ENCODE results near the gene FGF6. TPM values are rescaled to one million over a fixed set of nuclear protein-coding genes. Genes with fewer than 3 reads are reported as not detected.

Gene FGF6
- total and polyA plus RNA-seq, 9 of the 15 experiments (the other 6 are each of a cell fraction or from before 2014, with no cell fraction given) = 0.14 TPM; not detected in 8

DNA sequence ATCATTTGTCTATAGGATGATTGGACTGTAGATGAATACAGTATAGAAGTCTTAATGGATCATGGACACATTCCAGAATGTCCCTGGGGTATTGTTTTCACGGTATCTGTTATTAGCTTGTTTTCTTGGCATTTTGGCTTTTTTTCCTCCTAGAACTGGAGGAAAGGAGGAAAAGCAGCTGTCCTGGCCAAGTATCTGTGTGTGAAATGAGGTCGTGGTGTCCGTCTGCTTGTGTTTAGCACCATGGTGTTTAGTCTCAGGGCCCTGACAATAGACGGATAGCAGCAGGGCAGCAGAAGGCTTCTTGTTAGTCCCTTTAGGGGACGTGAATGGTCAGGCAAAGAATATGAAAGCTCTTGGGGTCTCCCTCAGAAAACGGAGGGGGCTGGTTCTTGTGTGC is 21.2 kb downstream of the FGF6 start:
- intact Hi-C loops (cut with micrococcal nuclease) = loop anchor here (5.0 kb wide), 1 partner anchor 37 kb away; no protein-coding TSS in a partner anchor
- Histone ChIP-seq H3K9me1 (ENCODE audit: control insufficient read depth, insufficient read depth, low read length) (no peaks in the 10 kb centered on the region), H3K36me3 (ENCODE audit: control insufficient read depth, insufficient read depth, low read length) (no peaks in the 10 kb centered on the region), H3K4me3 (no peak overlapping the region), H3K27me3 (ENCODE audit: control insufficient read depth in 2 of 2, insufficient read depth in 2 of 2, low read length in 2 of 2) (peaks cover 9 to 31% of the 10 kb centered on the region in 2 experiments; a peak in 4 of 5 replicates), H3K4me1 (replicated peaks in 1 of 2; ENCODE audit: control insufficient read depth in 2 of 2, insufficient read depth in 2 of 2, low read length in 2 of 2) (no peaks in the 10 kb centered on the region), H3K9ac (ENCODE audit: insufficient read depth in 1 of 2, low read depth in 2 of 2, low read length in 2 of 2) (no peak overlapping the region), H3K27ac (ENCODE audit: extremely low read depth, low read depth, low read length) (no peak overlapping the region), H2AFZ (ENCODE audit: low read depth, low read length) (no peak overlapping the region), H4K20me1 (replicated peaks; ENCODE audit: control insufficient read depth, insufficient read depth, low read length) (no peaks in the 10 kb centered on the region), H3K9me3 (replicated peaks; ENCODE audit: control insufficient read depth, insufficient read depth, low read depth, low read length) (no peaks in the 10 kb centered on the region), H3K79me2 (ENCODE audit: control insufficient read depth, insufficient read depth, low read length) (no peaks in the 10 kb centered on the region), H3K4me2 (ENCODE audit: insufficient read depth, low read length) (no peak overlapping the region)
- no peak for FAIRE-seq
- TF ChIP-seq CCAR2 (IDR thresholded peaks at IDR 0.05; ENCODE audit: low read depth, low read length) (no peak), NR2F6 (CRISPR knock-in tag; IDR thresholded peaks at IDR 0.05) (no peak), ZNF76 (CRISPR knock-in tag; IDR thresholded peaks at IDR 0.05; ENCODE audit: borderline replicate concordance) (no peak), SNIP1 (IDR thresholded peaks at IDR 0.05; ENCODE audit: low read depth) (no peak)
- no CpG with 5 or more reads among the region's 6 CpGs for WGBS (ENCODE audit: insufficient coverage, low coverage, missing lambda C conversion rate)
- BruUV-seq (replicated peaks) = no TSS peak
- ChIA-PET CTCF (ENCODE audit: low intra/inter-chr PET ratio) (no interaction called here), POLR2A (no interaction called here)
- ATAC-seq = no peak
- DNase-seq (ENCODE audit: extremely low read depth in 1 of 4, low spot score in 3 of 4) = no peak
- in situ Hi-C loops (cut with MboI) = no loop called here

- in situ Hi-C loops (cut with MboI) (no loop called here), intact Hi-C loops (cut with micrococcal nuclease) (loop anchor here (5.0 kb wide), 1 partner anchor 36 kb away; no protein-coding TSS in a partner anchor)
- Histone ChIP-seq H2AFZ (ENCODE audit: low read depth, low read length) (no peak overlapping the region), H3K27ac (ENCODE audit: extremely low read depth, low read depth, low read length) (no peak overlapping the region), H3K9me3 (replicated peaks; ENCODE audit: control insufficient read depth, insufficient read depth, low read depth, low read length) (no peaks in the 10 kb centered on the region), H3K4me3 (no peak overlapping the region), H3K36me3 (ENCODE audit: control insufficient read depth, insufficient read depth, low read length) (no peaks in the 10 kb centered on the region), H4K20me1 (replicated peaks; ENCODE audit: control insufficient read depth, insufficient read depth, low read length) (no peaks in the 10 kb centered on the region), H3K9me1 (ENCODE audit: control insufficient read depth, insufficient read depth, low read length) (no peaks in the 10 kb centered on the region), H3K27me3 (ENCODE audit: control insufficient read depth in 2 of 2, insufficient read depth in 2 of 2, low read length in 2 of 2) (peaks cover 6 to 27% of the 10 kb centered on the region in 2 experiments; a peak in 3 of 5 replicates), H3K79me2 (ENCODE audit: control insufficient read depth, insufficient read depth, low read length) (no peaks in the 10 kb centered on the region), H3K4me2 (ENCODE audit: insufficient read depth, low read length) (no peak overlapping the region), H3K4me1 (replicated peaks in 1 of 2; ENCODE audit: control insufficient read depth in 2 of 2, insufficient read depth in 2 of 2, low read length in 2 of 2) (no peaks in the 10 kb centered on the region), H3K9ac (ENCODE audit: insufficient read depth in 1 of 2, low read depth in 2 of 2, low read length in 2 of 2) (no peak overlapping the region)
- FAIRE-seq (no peak), ATAC-seq (no peak), DNase-seq (ENCODE audit: extremely low read depth in 1 of 4, low spot score in 3 of 4) (no peak)
- ChIA-PET POLR2A (interaction anchor here (0.6 kb wide), 1 partner anchor 169 kb away, joined by 3 read pairs; no protein-coding TSS in a partner anchor), CTCF (ENCODE audit: low intra/inter-chr PET ratio) (no interaction called here)
- no peak for TF ChIP-seq BRD4 (IDR thresholded peaks at IDR 0.05)
- no TSS peak for BruUV-seq (replicated peaks)
- WGBS (ENCODE audit: insufficient coverage, low coverage, missing lambda C conversion rate) = 7% methylated on average over 10 of the region's 11 CpGs
These were observed 22.0 kb downstream of the FGF6 start for GRCh38 chr12:4423528-4424195.
